Sigmoid colon (tissue), 4 donors: ENCODE data around the gene EEF2KMT.
A peak's percentile ranks its signal among the peaks of the same experiment; 100 is the strongest.
"Not testable (repeated sequence)": the region's sequence is repeated elsewhere in the genome, so short reads cannot be mapped to it uniquely, and the experiment has no call there.

Source experiments
- CTCF ChIP-seq, 4 experiments: fragments of 450-650 bp in 3 of 4; fragments of 200-600 bp in 1 of 4; IDR thresholded peaks; one replicate each; pipeline ENCODE4 v1.5.1; 2016 to 2019; ENCODE audit warnings: antibody characterized with exemption in 4 of 4, mild to moderate bottlenecking in 3 of 4, moderate library complexity in 2 of 4
- EP300 ChIP-seq, 4 donors: sonication (generic); formaldehyde crosslinking; IDR thresholded peaks; one replicate each; pipeline ENCODE4 v1.6.1; 2017; ENCODE audit warnings: antibody characterized with exemption in 4 of 4
- POLR2A ChIP-seq, 2 donors: fragments of 450-650 bp; IDR thresholded peaks; one replicate each; pipeline ENCODE4 v1.6.1; 2016; ENCODE audit warnings: antibody characterized with exemption in 2 of 2, mild to moderate bottlenecking in 2 of 2, moderate library complexity in 2 of 2
- POLR2AphosphoS5 ChIP-seq, 4 donors: sonication (generic); formaldehyde crosslinking; IDR thresholded peaks; one replicate each; pipeline ENCODE4 v1.6.1; 2017; ENCODE audit warnings: antibody characterized with exemption in 4 of 4

GRCh38 chr16:5084802-5085201, 12.8 kb downstream of the EEF2KMT start:
- peak in 3 of 4 experiments; percentile 38 to 59 (median 51) for TF ChIP-seq CTCF (IDR thresholded peaks at IDR 0.05)
- not testable (repeated sequence) for TF ChIP-seq POLR2AphosphoS5, POLR2A, EP300 (IDR thresholded peaks at IDR 0.05)
